K562 (cell line): Measurements from ENCODE around the gene HELZ. TPM values are rescaled to one million over a fixed set of nuclear protein-coding genes. Genes with fewer than 3 reads are reported as not detected.

Source experiments
- ATAC-seq: fragments of 200-7000 bp; cut with Tn5 transposase; 3 replicates; pipeline ENCODE4 v1.9.1; 2020; ENCODE audit warnings: moderate library complexity
- BruUV-seq: library from RNA; stranded (reverse); fragments of 400-500 nt; replicated peaks from 2 replicates; lab custom pipeline; 2021; lab: Mats Ljungman, UMichigan
- CTCF ChIA-PET: fragments of 300-600 bp; formaldehyde crosslinking; extraction: SDS; loops from one replicate; lab custom pipeline; 2021; ENCODE audit warnings: low intra/inter-chr PET ratio; lab: Yijun Ruan, JAX
- POLR2A ChIA-PET: fragments of 300-600, 350-650 bp; sonication (Branson Sonifier 250); formaldehyde crosslinking; extraction: SDS; loops from one replicate; lab custom pipeline; 2021; ENCODE audit warnings: antibody characterized with exemption, inconsistent platforms; lab: Yijun Ruan, JAX
- DNase-seq, 4 experiments: peaks; one replicate each; pipeline versions ENCODE4 v3.0.0 to v3.0.0-alpha.2; 2011 to 2018; ENCODE audit warnings: low spot score in 3 of 4, mixed read lengths in 3 of 4; ENCODE audit errors: extremely low read depth in 1 of 4
- FAIRE-seq: peaks from 2 replicates; lab custom pipeline; 2011; peaks lifted over from hg19 to GRCh38; lab: Jason Lieb, UNC
- H2AFZ ChIP-seq: 2 replicates; pipeline ENCODE4 v1.6.0; 2011; ENCODE audit warnings: low read depth, low read length, control low read depth, inconsistent platforms
- H3K27ac ChIP-seq: fragments of 200-600 bp; 3 replicates; pipeline ENCODE4 v1.8.0; 2011; ENCODE audit warnings: low read depth, mild to moderate bottlenecking, control low read depth, inconsistent platforms, low read length, moderate library complexity, mixed read lengths; ENCODE audit errors: extremely low read depth
- H3K27me3 ChIP-seq, 2 experiments: fragments of 300-600 bp in 1 of 2; 2 replicates in 1 of 2; 3 replicates in 1 of 2; pipeline versions ENCODE4 v1.6.0 to v1.8.0; 2011; ENCODE audit warnings: inconsistent platforms in 2 of 2, low read length in 2 of 2, mild to moderate bottlenecking in 1 of 2, mixed read lengths in 1 of 2, moderate library complexity in 1 of 2; ENCODE audit not compliant: control insufficient read depth in 2 of 2, insufficient read depth in 2 of 2
- H3K36me3 ChIP-seq: fragments of 300-600 bp; 3 replicates; pipeline ENCODE4 v1.8.0; 2011; ENCODE audit warnings: mild to moderate bottlenecking, low read length, inconsistent platforms; ENCODE audit not compliant: control insufficient read depth, insufficient read depth
- H3K4me1 ChIP-seq, 2 experiments: fragments of 200-600 bp in 1 of 2; replicated peaks in 1 of 2; 2 replicates in 1 of 2; 3 replicates in 1 of 2; pipeline versions ENCODE4 v1.5.1 to v1.8.0; 2011; ENCODE audit warnings: inconsistent platforms in 2 of 2, low read length in 2 of 2, mild to moderate bottlenecking in 1 of 2, mixed read lengths in 1 of 2, moderate library complexity in 1 of 2; ENCODE audit not compliant: control insufficient read depth in 2 of 2, insufficient read depth in 2 of 2
- H3K4me2 ChIP-seq: 2 replicates; pipeline ENCODE4 v1.6.1; 2011; ENCODE audit warnings: low read length, control low read depth, inconsistent platforms, mixed read lengths; ENCODE audit not compliant: insufficient read depth
- H3K4me3 ChIP-seq: fragments of 200-600 bp; sonication (generic), shearing (Covaris generic); 2 replicates; pipeline ENCODE4 v1.5.1; 2016; ENCODE audit warnings: control low read depth, inconsistent platforms
- H3K79me2 ChIP-seq: fragments of 200-600 bp; 3 replicates; pipeline ENCODE4 v1.8.0; 2011; ENCODE audit warnings: low read length, inconsistent platforms; ENCODE audit not compliant: control insufficient read depth, insufficient read depth
- H3K9ac ChIP-seq, 2 experiments: 2 replicates each; pipeline versions ENCODE4 v1.6.0 to v1.6.1; 2011; ENCODE audit warnings: low read depth in 2 of 2, low read length in 2 of 2, control low read depth in 1 of 2, inconsistent platforms in 1 of 2, mild to moderate bottlenecking in 1 of 2, mixed read lengths in 1 of 2; ENCODE audit not compliant: insufficient read depth in 1 of 2
- H3K9me1 ChIP-seq: one replicate; pipeline ENCODE4 v1.6.0; 2011; ENCODE audit warnings: inconsistent platforms, mild to moderate bottlenecking, low read length, moderate library complexity; ENCODE audit not compliant: control insufficient read depth, insufficient read depth
- H3K9me3 ChIP-seq: replicated peaks from 2 replicates; pipeline ENCODE4 v1.5.1; 2011; ENCODE audit warnings: low read depth, low read length, inconsistent platforms; ENCODE audit not compliant: control insufficient read depth, insufficient read depth
- H4K20me1 ChIP-seq: replicated peaks from 2 replicates; pipeline ENCODE4 v1.6.1; 2011; ENCODE audit warnings: low read length, inconsistent platforms, mixed read lengths; ENCODE audit not compliant: control insufficient read depth, insufficient read depth
- ATF6 ChIP-seq: sonication (generic); formaldehyde crosslinking; IDR thresholded peaks from 2 replicates; pipeline ENCODE4 v1.4.0; 2020; ENCODE audit warnings: mild to moderate bottlenecking, missing genetic modification reagents
- CBX2 ChIP-seq: fragments of 200-600 bp; sonication (generic); IDR thresholded peaks from one replicate; pipeline ENCODE4 v1.6.1; 2012; ENCODE audit warnings: mild to moderate bottlenecking, low read length, inconsistent platforms; ENCODE audit not compliant: insufficient read depth, poor library complexity, severe bottlenecking
- CEBPB ChIP-seq: fragments of 450-650 bp; IDR thresholded peaks from 2 replicates; pipeline ENCODE4 v1.6.1; 2016; ENCODE audit warnings: missing genetic modification characterization, missing compliant biosample characterization
- COPS2 ChIP-seq: fragments of 450-650 bp; conservative IDR thresholded peaks from 2 replicates; pipeline ENCODE4 v1.6.1; 2016; ENCODE audit warnings: mild to moderate bottlenecking, moderate library complexity
- E2F8 ChIP-seq: fragments of 450-650 bp; IDR thresholded peaks from 2 replicates; pipeline ENCODE4 v1.7.1; 2018; ENCODE audit warnings: mild to moderate bottlenecking, low read depth; ENCODE audit not compliant: partially characterized antibody
- ELF2 ChIP-seq: fragments of 250-450 bp; sonication (Bioruptor Pico); IDR thresholded peaks from 2 replicates; pipeline ENCODE4 v1.5.0; 2021; ENCODE audit warnings: mild to moderate bottlenecking
- FOXA3 ChIP-seq, 2 experiments: fragments of 450-650 bp in 1 of 2; sonication (generic) in 1 of 2; formaldehyde crosslinking; IDR thresholded peaks in 1 of 2; conservative IDR thresholded peaks in 1 of 2; 2 replicates each; pipeline versions ENCODE4 v1.4.0 to v1.8.0; 2020 to 2022; ENCODE audit warnings: mild to moderate bottlenecking in 2 of 2, missing genetic modification reagents in 1 of 2
- SAP30 ChIP-seq: fragments of 200-600 bp; sonication (generic); IDR thresholded peaks from 2 replicates; pipeline ENCODE4 v1.6.1; 2012; ENCODE audit warnings: borderline replicate concordance, low read depth, mild to moderate bottlenecking, moderate library complexity, low read length, control low read depth, inconsistent platforms; ENCODE audit not compliant: insufficient read depth, poor library complexity, severe bottlenecking
- SRSF3 ChIP-seq: fragments of 200-400 bp; formaldehyde crosslinking; IDR thresholded peaks from 2 replicates; pipeline ENCODE4 v1.6.1; 2016; ENCODE audit warnings: mild to moderate bottlenecking, low read length, moderate library complexity; ENCODE audit not compliant: insufficient read depth
- THAP12 ChIP-seq: fragments of 250-450 bp; sonication (Bioruptor Pico); IDR thresholded peaks from 2 replicates; pipeline ENCODE4 v1.9.0; 2021; ENCODE audit warnings: mild to moderate bottlenecking, inconsistent platforms
- ZBTB2 ChIP-seq: fragments of 450-650 bp; IDR thresholded peaks from 2 replicates; pipeline ENCODE4 v1.6.1; 2016; ENCODE audit warnings: antibody characterized with exemption
- WGBS: fragments of 100-300 bp; shearing (Covaris generic); methylation state at CpG from one replicate; pipeline ENCODE4 v1.1.6; 2016; ENCODE audit warnings: low coverage, mixed read lengths; ENCODE audit not compliant: insufficient coverage; ENCODE audit errors: missing lambda C conversion rate; 5-methylcytosine and 5-hydroxymethylcytosine counted together
- in situ Hi-C: fragments of 300-500 bp; cut with MboI; formaldehyde crosslinking; loops from 4 replicates; pipeline ENCODE4 v1.15.0; 2018; ENCODE audit warnings: inconsistent platforms, mixed read lengths
- intact Hi-C: fragments of 100-400 bp; cut with micrococcal nuclease; formaldehyde crosslinking; loops from 2 replicates; pipeline ENCODE4 v1.14.2; 2022
- polyA plus RNA-seq, 8 experiments: library from polyadenylated mRNA; depleted of rRNA in 4 of 8; stranded (reverse) in 5 of 8; unstranded in 3 of 8; fragments of >200 nt; fragmentation: Nextera tagmentation in 2 of 8; fragmentation: Illumina TruSeq in 1 of 8; extraction: Ambion mirVana in 2 of 8; extraction: Trizol in 1 of 8; gene quantifications; 2 replicates each; pipeline versions ENCODE4 v1.2.1 to v1.2.3, GENCODE V29; 2011 to 2014; ENCODE audit warnings: inconsistent platforms in 1 of 8, missing spikeins in 1 of 8
- total RNA-seq, 7 experiments: library from RNA; depleted of rRNA in 6 of 7; stranded (reverse); fragments of >200 nt in 6 of 7; fragmentation: Illumina TruSeq in 2 of 7; extraction: Trizol in 2 of 7; gene quantifications; 2 replicates each; pipeline versions ENCODE4 v1.2.1 to v1.2.3, GENCODE V29; 2011 to 2021; ENCODE audit warnings: low replicate concordance in 1 of 7

HELZ gene
- total and polyA plus RNA-seq, 9 of the 15 experiments (the other 6 are each of a cell fraction or from before 2014, with no cell fraction given) = 5.2 to 39.8 (median 17.3) TPM

- H3K9me3 ChIP-seq = no peaks in the 10 kb centered on the region
- WGBS = 27% methylated on average over 3 of the region's 3 CpGs
- peaks cover 77% of the 10 kb centered on the region for H3K36me3 ChIP-seq
- FAIRE-seq (peak; percentile 71), DNase-seq (peak; percentile 18 to 48 (median 22)), ATAC-seq (peak; percentile 80)
- no peaks in the 10 kb centered on the region for H3K27me3 ChIP-seq
- no peak overlapping the region for H3K4me3 ChIP-seq
- no peak overlapping the region for H3K9ac ChIP-seq
- no peak overlapping the region for H3K27ac ChIP-seq
- in situ Hi-C loops (no loop called here), intact Hi-C loops (no loop called here)
- POLR2A ChIA-PET = no interaction called here
- H2AFZ ChIP-seq = no peak overlapping the region
- peaks cover 0 to 17% of the 10 kb centered on the region in 2 experiments; a peak in 3 of 5 replicates for H3K4me1 ChIP-seq
- CTCF ChIA-PET = no interaction called here
- H4K20me1 ChIP-seq = no peaks in the 10 kb centered on the region
- no peak overlapping the region for H3K4me2 ChIP-seq
- H3K9me1 ChIP-seq = no peaks in the 10 kb centered on the region
- BruUV-seq = no TSS peak
- no peaks in the 10 kb centered on the region for H3K79me2 ChIP-seq
- TF ChIP-seq ZBTB2 = no peak
- no peak for TF ChIP-seq E2F8
- no peak for TF ChIP-seq THAP12
- TF ChIP-seq FOXA3 (CRISPR knock-in tag; conservative IDR thresholded peaks at IDR 0.05 in 1 of 2, IDR thresholded peaks at IDR 0.05 in 1 of 2) = peak in 1 of 2 experiments; percentile 87; a peak in 2 of 4 replicates
- TF ChIP-seq ELF2 (CRISPR knock-in tag) = no peak
- TF ChIP-seq SRSF3 = no peak
- no peak for TF ChIP-seq CEBPB (tag)
- TF ChIP-seq CBX2 = no peak
- TF ChIP-seq SAP30 = no peak
- no peak for TF ChIP-seq ATF6 (CRISPR knock-in tag)
- no peak for TF ChIP-seq COPS2
These were observed 134.4 kb downstream of the HELZ start for GRCh38 chr17:67110619-67111018.
